Endometrial microvascular endothelial cells (primary cell): ENCODE measurements around the gene SCLY. TPM values are rescaled to one million over a fixed set of nuclear protein-coding genes. Genes with fewer than 3 reads are reported as not detected.

Source experiments
- in situ Hi-C: cut with HindIII; loops from 2 replicates; pipeline ENCODE4 v1.10.0; 2017; ENCODE audit warnings: low sequenced_read_pairs, low pct_unique_long_range_greater_than_20kb; ENCODE audit errors: inconsistent ontology term
- total RNA-seq: library from RNA; depleted of rRNA; stranded (reverse); fragments of >200 nt; gene quantifications from one replicate; pipeline ENCODE4 v1.2.3, GENCODE V29; 2015; ENCODE audit errors: inconsistent ontology term

Gene SCLY
- total RNA-seq, 1 donor from 2014 or later = 40.5 TPM

- in situ Hi-C loops = no loop called here
Observed at GRCh38 chr2:238119756-238120462, 59.1 kb downstream of the SCLY start.

GRCh38 chr2:238120463-238121298, 59.9 kb downstream of the SCLY start:
- in situ Hi-C loops = no loop called here

GRCh38 chr2:238121511-238122286, 60.9 kb downstream of the SCLY start:
- in situ Hi-C loops = no loop called here

GRCh38 chr2:238122287-238123217, 61.8 kb downstream of the SCLY start:
- in situ Hi-C loops = no loop called here

GRCh38 chr2:238123218-238123971, 62.6 kb downstream of the SCLY start:
- in situ Hi-C loops = no loop called here

GRCh38 chr2:238123991-238124470, 63.2 kb downstream of the SCLY start:
- in situ Hi-C loops = no loop called here

- in situ Hi-C loops = no loop called here
Observed at GRCh38 chr2:238124488-238125126, 63.8 kb downstream of the SCLY start.

GRCh38 chr2:238125127-238125885, 64.5 kb downstream of the SCLY start:
- in situ Hi-C loops = no loop called here

GRCh38 chr2:238126338-238126737, 65.5 kb downstream of the SCLY start:
- in situ Hi-C loops = no loop called here

- in situ Hi-C loops = no loop called here
Observed at GRCh38 chr2:238126775-238127164, 66.0 kb downstream of the SCLY start.

- in situ Hi-C loops = no loop called here
Observed at GRCh38 chr2:238127165-238128060, 66.6 kb downstream of the SCLY start.

GRCh38 chr2:238128061-238128440, 67.2 kb downstream of the SCLY start:
- in situ Hi-C loops = no loop called here

- in situ Hi-C loops = no loop called here
Observed at GRCh38 chr2:238128534-238129001, 67.8 kb downstream of the SCLY start.

- in situ Hi-C loops = no loop called here
Observed at GRCh38 chr2:238129166-238130010, 68.6 kb downstream of the SCLY start.
